ENCODE results near the gene ADGRA3.

ADGRA3 gene

GRCh38 chr4:22504922-22505321, 10.9 kb downstream of the ADGRA3 start:
- DNase-seq: no peak

GRCh38 chr4:22504447-22504846, 11.4 kb downstream of the ADGRA3 start:
- DNase-seq: no peak

- no peak for DNase-seq
Observed at GRCh38 chr4:22502895-22503814, 12.7 kb downstream of the ADGRA3 start.

- DNase-seq: no peak
Observed at GRCh38 chr4:22501715-22502095, 14.2 kb downstream of the ADGRA3 start.

- DNase-seq: peak; percentile 35
Observed at GRCh38 chr4:22500831-22501714, 14.8 kb downstream of the ADGRA3 start.

- no peak for DNase-seq
Observed at GRCh38 chr4:22500128-22500611, 15.7 kb downstream of the ADGRA3 start.

- DNase-seq: no peak
Observed at GRCh38 chr4:22498866-22499265, 17.0 kb downstream of the ADGRA3 start.

GRCh38 chr4:22496165-22496813, 19.6 kb downstream of the ADGRA3 start:
- no peak for DNase-seq

GRCh38 chr4:22493523-22493922, 22.3 kb downstream of the ADGRA3 start:
- DNase-seq: no peak

GRCh38 chr4:22492987-22493386, 22.9 kb downstream of the ADGRA3 start:
- no peak for DNase-seq

- DNase-seq: no peak
Observed at GRCh38 chr4:22491939-22492338, 23.9 kb downstream of the ADGRA3 start.

GRCh38 chr4:22490718-22491315, 25.0 kb downstream of the ADGRA3 start:
- DNase-seq: no peak

- DNase-seq: no peak
Observed at GRCh38 chr4:22488106-22488505, 27.8 kb downstream of the ADGRA3 start.

- DNase-seq: no peak
Observed at GRCh38 chr4:22487328-22487727, 28.5 kb downstream of the ADGRA3 start.

- no peak for DNase-seq
Observed at GRCh38 chr4:22486276-22486675, 29.6 kb downstream of the ADGRA3 start.

- DNase-seq: peak; percentile 84
Observed at GRCh38 chr4:22485737-22486136, 30.1 kb downstream of the ADGRA3 start.

GRCh38 chr4:22483551-22483981, 32.3 kb downstream of the ADGRA3 start:
- no peak for DNase-seq

GRCh38 chr4:22482250-22483127, 33.4 kb downstream of the ADGRA3 start:
- DNase-seq: no peak

- DNase-seq: no peak
Observed at GRCh38 chr4:22480675-22481327, 35.1 kb downstream of the ADGRA3 start.

- no peak for DNase-seq
Observed at GRCh38 chr4:22478426-22478825, 37.4 kb downstream of the ADGRA3 start.

- no peak for DNase-seq
Observed at GRCh38 chr4:22477813-22478182, 38.1 kb downstream of the ADGRA3 start.
